ENCODE data around the gene ZSWIM1. TPM values are rescaled to one million over a fixed set of nuclear protein-coding genes. Genes with fewer than 3 reads are reported as not detected.

Gene ZSWIM1
- total and polyA plus RNA-seq, 10 of the 15 experiments (the other 5 are each of a cell fraction or from before 2014, with no cell fraction given) = 2.4 to 16.0 (median 9.8) TPM

- TF ChIP-seq IRF5 (IDR thresholded peaks at IDR 0.05; ENCODE audit: borderline replicate concordance) = no peak
- peak; percentile 97 for TF ChIP-seq TAF1 (IDR thresholded peaks at IDR 0.05; ENCODE audit: borderline replicate concordance, low read depth, low read length)
- no peak for TF ChIP-seq CBX5 (IDR thresholded peaks at IDR 0.05; ENCODE audit: low read depth)
- TF ChIP-seq SUZ12 (IDR thresholded peaks at IDR 0.05; ENCODE audit: unreplicated experiment) = no peak
- no peak for TF ChIP-seq SUPT20H (IDR thresholded peaks at IDR 0.05; ENCODE audit: borderline replicate concordance, control insufficient read depth, low read depth, low read length)
- TF ChIP-seq CHD4 (IDR thresholded peaks at IDR 0.05) = no peak
- no peak for TF ChIP-seq ZNF207 (IDR thresholded peaks at IDR 0.05; ENCODE audit: borderline replicate concordance)
- TF ChIP-seq NKRF (conservative IDR thresholded peaks at IDR 0.05) = peak; percentile 76
Measured at GRCh38 chr20:45857114-45857881, 23.7 kb upstream of the ZSWIM1 start, which contains the start of the genes ACOT8 and ZSWIM3 (continued).

Measured in GM12878 (cell line).